B cell (primary cell): Measurements from ENCODE around the gene GLOD4. TPM values are rescaled to one million over a fixed set of nuclear protein-coding genes. Genes with fewer than 3 reads are reported as not detected.

Experiments used
- polyA plus RNA-seq: library from polyadenylated mRNA; depleted of rRNA; stranded (reverse); fragments of >200 nt; gene quantifications from 2 replicates; pipeline ENCODE4 v1.2.3, GENCODE V29; 2012
- total RNA-seq, 2 donors: library from RNA; stranded (reverse); fragments of 120-200 nt in 1 of 2; gene quantifications; 1 replicate in 1 of 2; 2 replicates in 1 of 2; pipeline versions ENCODE4 v1.2.3 to v1.2.4, GENCODE V29; 2013 to 2022

The GLOD4 gene
- total and polyA plus RNA-seq, 2 donors (not counting 1 experiment from before 2014, with no cell fraction given) = 24.0 to 77.4 TPM

Other genes starting within 250 kb of the GLOD4 start
- 95.6 and 108 TPM in 2 replicates for gene VPS53, start 67.4 kb downstream of the GLOD4 start, total RNA-seq
- 12.8 and 22.4 TPM in 2 replicates for gene VPS53, start 67.4 kb downstream of the GLOD4 start, polyA plus RNA-seq
- gene TLCD3A, start 49.7 kb downstream of the GLOD4 start, total RNA-seq = 2.4 and 3.4 TPM in 2 replicates
- 2.0 and 2.2 TPM in 2 replicates for gene TLCD3A, start 49.7 kb downstream of the GLOD4 start, polyA plus RNA-seq
- 25.6 and 26.6 TPM in 2 replicates for gene GEMIN4, start 30.0 kb downstream of the GLOD4 start, total RNA-seq
- gene GEMIN4, start 30.0 kb downstream of the GLOD4 start, polyA plus RNA-seq = 26.1 and 34.3 TPM in 2 replicates
- gene MRM3, start 73 bp upstream of the GLOD4 start, total RNA-seq = 20.9 and 28.4 TPM in 2 replicates
- 11.6 and 19.9 TPM in 2 replicates for gene MRM3, start 73 bp upstream of the GLOD4 start, polyA plus RNA-seq
- 0.17 TPM in 1 of 2 replicates, not detected in the other for gene NXN, start 197.5 kb upstream of the GLOD4 start, total RNA-seq
- 0.04 TPM in 1 of 2 replicates, not detected in the other for gene NXN, start 197.5 kb upstream of the GLOD4 start, polyA plus RNA-seq
- gene TIMM22, start 214.8 kb upstream of the GLOD4 start, total RNA-seq = 9.5 and 10.0 TPM in 2 replicates
- gene TIMM22, start 214.8 kb upstream of the GLOD4 start, polyA plus RNA-seq = 4.1 and 4.7 TPM in 2 replicates